Stimulated activated CD8-positive, alpha-beta memory T cell treated with anti-CD3 and anti-CD28 coated beads, Interleukin-4, amount 100 ng/mL, for 4 hours (primary cell): ENCODE results near the gene CD19.
"Not testable (repeated sequence)": the region's sequence is repeated elsewhere in the genome, so short reads cannot be mapped to it uniquely, and the experiment has no call there.

Source experiments
- DNase-seq, 2 donors: peaks; one replicate each; pipeline ENCODE4 v3.0.0-alpha.2; 2020; ENCODE audit warnings: low read depth in 2 of 2, low spot score in 1 of 2

CD19 gene

DNA sequence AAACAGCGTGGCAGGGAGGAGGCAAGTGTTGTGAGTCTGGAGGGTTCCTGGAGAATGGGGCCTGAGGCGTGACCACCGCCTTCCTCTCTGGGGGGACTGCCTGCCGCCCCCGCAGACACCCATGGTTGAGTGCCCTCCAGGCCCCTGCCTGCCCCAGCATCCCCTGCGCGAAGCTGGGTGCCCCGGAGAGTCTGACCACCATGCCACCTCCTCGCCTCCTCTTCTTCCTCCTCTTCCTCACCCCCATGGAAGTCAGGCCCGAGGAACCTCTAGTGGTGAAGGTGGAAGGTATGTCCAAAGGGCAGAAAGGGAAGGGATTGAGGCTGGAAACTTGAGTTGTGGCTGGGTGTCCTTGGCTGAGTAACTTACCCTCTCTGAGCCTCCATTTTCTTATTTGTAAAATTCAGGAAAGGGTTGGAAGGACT is at the start of gene CD19:
Gene CD19 (plus strand): TSS at position 171 of the 425 bp plus-strand sequence. CDS start 30 bp downstream, at position 201.
- DNase-seq, result no peak

DNA sequence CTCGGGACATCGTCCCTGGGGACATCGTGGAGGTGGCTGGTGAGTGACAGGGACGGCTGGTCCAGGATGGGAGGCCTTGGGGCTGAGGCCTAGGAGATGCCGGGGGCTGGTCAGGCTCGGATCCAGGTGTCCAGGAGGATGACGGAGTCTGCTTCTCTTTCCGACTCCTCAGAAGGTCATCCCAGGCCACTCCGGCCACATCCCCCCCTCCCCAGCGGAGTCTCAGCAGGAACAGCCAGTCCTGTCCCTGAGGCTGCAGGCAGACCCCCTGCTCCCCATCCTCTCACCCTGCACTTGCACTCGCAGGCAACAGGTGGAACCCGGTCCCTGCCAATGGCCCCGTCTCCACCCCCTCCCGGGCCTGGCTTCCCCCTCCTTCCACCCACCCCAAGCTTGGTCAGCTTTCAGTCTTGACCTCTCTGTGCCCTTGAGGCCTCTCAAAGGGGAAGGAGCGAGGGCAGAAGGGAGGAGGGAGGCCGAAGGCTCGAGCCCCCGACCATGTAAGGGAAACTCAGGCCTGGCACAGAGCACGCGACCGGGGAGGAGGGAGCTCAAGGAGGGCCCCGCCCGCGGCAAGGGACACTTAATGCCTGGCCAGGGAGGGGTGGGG is 49.1 kb upstream of the CD19 start:
- DNase-seq, result no peak

DNA sequence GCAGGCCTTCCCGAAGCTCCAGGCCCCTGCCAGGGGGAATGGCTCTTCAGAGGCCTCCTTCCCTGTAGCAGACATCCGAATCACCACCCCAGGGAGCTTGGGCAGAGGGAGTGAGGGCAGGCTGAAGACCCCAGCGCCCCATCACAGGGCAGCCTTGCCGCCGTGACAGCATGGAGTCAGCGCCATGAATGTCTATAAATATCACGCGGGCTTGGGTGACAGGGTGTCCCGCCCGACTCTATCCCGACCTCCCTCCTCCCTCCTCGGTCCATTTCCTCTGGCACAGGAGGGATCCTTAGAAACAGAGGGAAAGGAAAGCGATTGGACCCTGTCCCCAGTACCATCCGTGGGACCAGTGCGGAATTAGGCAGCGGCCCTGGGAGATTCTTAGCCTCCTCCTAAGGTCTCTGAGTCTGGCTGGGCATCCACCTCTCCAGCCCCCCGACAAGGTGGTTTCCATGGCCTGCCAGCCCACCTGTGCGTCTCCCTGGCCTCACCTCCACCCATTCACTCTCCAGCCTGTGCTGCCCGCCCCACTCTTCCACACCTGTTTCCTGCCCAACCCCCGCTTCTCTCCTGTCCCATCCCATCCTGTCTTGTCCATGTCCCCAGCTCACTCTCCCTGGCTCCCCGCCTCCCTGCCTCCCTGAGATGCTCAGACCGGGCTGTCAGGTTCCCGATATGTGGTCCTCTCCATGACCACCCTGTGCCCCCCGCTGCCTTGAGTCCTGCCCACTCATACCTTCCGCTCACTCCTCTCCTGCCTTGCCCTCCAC is 48.4 kb upstream of the CD19 start:
- DNase-seq, result no peak

DNA sequence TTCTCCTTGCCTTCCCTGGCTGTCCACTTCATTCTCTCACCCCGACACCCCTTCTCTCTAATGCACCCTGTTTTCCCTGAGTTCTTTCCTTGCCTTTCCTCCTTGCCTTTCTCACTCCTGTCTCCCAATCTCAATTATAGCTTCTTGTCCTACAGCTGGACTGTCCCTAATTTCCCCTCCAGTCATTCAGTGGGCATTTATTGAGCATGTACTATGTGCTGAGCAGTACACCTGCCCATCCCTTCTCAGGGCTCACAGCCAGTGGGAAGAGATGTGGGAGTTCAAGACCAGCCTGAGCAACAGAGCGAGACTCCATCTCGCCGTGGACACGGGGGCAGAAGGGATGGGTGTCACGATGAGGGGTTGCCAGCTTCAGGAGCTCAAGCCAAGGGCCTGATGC is 47.7 kb upstream of the CD19 start:
- no peak for DNase-seq

DNA sequence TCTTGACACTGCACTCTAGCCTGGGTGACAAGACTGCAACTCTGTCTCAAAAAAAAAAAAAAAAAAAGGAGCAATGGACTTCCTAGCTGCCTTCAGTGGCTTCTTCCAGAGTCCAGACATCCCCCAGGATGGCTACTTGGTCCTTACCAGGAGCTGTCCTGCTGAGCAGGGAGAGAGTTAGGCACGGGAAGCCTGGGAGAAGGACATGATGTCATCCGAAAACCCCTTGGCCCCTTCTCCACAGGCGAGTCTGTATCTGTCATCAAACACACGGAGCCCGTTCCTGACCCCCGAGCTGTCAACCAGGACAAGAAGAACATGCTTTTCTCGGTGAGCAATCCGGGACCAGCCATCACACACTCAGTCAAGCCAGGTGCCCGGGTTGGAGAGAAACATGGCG is 44.8 kb upstream of the CD19 start:
- no peak for DNase-seq

DNA sequence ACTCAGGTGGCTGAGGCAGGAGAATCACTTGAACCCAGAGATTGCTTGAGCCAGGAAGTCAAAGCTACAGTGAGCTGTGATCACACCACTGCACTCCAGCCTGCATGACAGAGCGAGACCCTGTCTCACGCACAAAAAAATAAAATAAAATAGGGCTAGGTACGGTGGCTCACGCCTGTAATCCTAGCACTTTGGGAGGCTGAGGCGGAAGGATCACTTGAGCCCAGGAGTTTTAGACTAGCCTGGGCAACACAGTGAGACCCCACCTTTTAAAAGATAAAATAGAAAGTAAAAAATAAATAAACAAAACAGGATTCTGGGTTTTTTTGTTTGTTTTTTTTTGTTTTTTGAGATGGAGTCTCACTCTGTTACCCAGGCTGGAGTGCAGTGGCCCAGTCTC is 41.4 kb upstream of the CD19 start:
- DNase-seq, result not testable (repeated sequence)

DNA sequence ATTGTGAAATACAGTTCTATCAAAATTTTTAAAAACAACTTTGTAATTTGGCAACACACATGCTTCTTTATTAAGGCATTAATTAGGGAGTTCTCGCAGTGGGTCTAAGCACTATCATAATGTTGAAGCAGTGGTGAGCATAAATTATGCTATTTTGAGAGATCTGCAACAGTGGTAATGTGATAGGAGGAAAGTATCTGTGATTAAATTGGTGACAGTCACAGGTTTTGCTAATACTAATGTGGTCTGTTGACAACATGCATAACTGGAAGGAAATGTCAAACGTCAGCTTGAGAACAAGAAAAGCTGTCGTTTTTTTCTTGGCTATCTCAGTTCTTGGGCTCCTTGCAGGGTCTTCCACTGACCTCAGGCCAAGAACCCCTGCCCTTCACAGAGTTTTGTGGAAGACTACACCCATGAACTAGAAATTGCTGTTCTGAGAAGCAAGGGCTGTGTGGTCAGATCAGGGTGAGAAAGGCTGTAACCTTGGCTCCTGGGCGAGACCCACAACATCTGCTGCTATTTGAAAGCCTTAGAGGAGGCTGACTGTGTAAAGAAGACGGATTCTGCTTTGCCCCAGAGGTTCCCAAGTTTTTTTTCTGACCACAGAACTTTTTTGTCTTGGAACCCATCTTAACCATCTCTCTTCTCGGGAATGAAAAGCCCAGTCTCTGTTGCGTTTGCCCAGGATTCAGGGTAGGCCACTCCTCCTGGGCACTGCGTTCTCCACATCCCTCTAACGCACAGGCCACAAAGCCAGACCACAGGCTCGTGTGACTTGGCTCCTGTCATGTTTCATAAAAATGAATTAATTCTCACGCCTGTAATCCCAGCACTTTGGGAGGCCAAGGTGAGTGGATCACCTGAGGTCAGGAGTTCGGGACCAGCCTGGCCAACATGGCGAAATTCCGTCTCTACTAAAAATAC is 39.5 kb upstream of the CD19 start:
- no peak for DNase-seq

DNA sequence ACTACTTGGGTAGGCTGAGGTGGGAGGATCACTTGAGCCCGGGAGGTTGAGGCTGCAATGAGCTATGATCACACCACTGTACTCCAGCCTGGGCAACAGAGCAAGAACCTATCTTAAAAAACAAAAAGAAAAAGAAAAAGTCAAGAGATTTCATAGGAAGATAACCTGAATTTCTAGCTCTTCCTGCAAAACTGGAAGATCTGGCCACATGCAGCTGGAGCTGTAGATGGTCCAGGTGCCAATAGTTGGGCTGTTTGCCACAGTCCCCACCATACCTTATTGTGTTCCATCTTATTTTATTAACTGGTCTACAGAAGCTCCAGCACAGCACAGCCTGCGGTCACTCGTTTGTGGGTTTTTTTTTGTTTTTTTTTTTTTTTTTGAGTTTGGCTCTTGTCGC is 38.5 kb upstream of the CD19 start:
- no peak for DNase-seq

DNA sequence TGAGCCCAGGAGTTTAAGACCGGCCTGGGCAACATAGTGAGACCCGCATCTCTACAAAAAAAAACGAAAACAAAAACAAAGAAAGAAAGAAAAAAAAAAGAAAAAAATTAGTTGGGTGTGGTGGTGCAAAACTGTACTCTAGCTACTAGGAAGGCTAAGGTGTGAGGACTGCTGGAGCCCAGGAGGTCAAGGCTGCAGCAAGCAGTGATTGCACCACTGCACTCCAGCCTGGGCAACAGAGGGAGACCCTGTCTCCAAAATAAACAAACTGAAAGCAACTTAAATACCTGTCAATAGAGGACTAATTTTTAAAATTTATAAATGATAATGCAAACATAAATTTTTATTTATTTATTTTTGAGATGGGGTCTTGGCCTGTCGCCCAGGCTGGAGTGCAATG is 36.2 kb upstream of the CD19 start:
- DNase-seq, result no peak

DNA sequence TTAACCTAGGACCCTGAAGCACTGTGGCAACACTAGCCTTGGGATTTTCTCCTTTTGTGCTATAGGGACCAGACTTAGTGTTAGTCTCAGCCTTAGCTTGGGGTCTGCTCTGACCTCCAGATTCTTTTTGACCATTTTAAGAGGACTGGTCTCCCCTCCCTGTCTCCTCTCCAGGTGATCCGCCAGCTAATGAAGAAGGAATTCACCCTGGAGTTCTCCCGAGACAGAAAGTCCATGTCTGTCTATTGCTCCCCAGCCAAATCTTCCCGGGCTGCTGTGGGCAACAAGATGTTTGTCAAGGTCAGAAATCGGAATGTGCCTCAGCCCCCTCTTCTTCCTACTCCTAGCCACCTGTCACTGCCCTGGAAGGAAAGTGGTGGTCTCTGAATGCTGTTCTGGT is 33.9 kb upstream of the CD19 start:
- DNase-seq, result no peak

DNA sequence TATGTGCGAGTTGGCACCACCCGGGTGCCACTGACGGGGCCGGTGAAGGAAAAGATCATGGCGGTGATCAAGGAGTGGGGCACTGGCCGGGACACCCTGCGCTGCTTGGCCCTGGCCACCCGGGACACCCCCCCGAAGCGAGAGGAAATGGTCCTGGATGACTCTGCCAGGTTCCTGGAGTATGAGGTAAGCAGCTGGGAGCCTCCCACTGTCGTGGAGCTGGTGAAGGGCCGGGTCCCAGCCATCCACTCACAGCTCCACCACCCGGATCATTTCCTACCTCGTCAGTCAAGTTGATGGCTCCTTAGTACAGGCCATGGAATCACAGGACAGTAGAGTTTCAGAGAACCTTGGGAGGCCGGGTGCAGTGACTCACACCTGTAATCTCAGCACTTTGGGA is 33.5 kb upstream of the CD19 start:
- no peak for DNase-seq

DNA sequence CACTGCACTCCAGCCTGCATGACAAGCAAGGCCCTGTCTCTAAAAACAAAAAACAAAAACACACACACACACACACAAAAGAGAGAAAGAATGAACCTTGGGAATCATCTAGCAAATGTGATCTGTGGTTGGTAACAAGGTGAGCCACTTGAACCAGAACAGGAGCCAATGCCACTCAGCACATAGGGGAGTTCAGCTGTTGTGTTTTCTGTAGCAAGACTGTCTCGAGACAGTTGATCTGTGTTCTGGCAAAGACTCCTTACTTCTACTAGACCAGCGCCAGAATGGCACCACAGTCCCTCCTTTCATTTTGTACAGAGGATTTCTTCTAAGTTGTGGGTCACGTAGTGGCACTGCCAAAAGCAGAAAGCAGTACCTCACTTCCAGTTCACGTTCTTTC is 32.8 kb upstream of the CD19 start:
- DNase-seq, result no peak

DNA sequence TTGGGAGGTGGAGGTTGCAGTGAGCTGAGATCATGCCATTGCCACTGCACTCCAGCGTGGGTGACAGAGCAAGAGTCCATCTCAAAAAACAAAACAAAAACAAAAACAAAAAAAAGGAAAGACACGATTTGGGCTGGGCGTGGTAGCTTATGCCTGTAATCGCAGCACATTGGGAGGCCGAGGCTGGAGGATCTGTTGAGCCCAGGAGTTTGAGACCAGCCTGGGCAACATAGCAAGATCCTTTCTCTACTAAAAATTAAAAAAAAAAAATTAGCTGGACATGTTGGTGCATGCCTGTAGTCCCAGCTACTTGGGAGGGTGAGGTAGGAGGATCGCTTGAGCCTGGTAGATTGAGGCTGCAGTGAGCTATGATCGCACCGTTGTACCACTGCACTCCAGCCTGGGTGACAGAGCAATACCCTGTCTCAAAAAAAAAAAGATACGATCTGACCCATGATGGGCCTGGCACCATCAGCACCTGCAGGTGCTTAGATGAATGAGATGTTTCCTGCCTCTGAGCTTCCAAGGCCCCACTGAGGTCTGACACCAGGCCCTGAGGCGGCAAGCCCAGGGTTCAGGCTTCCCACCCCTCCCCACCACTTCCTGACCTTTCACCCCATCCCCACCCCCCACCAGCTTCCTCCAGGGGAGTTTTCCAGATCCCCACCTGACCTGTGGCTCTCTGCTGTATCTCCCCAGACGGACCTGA is 31.7 kb upstream of the CD19 start:
- DNase-seq, result no peak

DNA sequence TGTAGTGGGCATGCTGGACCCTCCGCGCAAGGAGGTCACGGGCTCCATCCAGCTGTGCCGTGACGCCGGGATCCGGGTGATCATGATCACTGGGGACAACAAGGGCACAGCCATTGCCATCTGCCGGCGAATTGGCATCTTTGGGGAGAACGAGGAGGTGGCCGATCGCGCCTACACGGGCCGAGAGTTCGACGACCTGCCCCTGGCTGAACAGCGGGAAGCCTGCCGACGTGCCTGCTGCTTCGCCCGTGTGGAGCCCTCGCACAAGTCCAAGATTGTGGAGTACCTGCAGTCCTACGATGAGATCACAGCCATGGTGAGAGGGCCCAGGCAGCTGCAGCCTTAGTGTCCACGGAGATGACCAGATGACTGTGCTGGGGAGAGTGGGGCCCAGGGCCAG is 31.2 kb upstream of the CD19 start:
- DNase-seq, result no peak

DNA sequence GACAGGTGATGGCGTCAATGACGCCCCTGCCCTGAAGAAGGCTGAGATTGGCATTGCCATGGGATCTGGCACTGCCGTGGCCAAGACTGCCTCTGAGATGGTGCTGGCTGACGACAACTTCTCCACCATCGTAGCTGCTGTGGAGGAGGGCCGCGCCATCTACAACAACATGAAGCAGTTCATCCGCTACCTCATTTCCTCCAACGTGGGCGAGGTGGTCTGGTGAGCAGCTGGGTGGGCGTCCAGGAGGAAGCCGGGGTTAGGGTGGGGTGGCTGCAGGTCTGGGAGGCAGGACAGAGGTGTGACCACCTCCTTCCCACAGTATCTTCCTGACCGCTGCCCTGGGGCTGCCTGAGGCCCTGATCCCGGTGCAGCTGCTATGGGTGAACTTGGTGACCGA is 29.9 kb upstream of the CD19 start:
- no peak for DNase-seq

DNA sequence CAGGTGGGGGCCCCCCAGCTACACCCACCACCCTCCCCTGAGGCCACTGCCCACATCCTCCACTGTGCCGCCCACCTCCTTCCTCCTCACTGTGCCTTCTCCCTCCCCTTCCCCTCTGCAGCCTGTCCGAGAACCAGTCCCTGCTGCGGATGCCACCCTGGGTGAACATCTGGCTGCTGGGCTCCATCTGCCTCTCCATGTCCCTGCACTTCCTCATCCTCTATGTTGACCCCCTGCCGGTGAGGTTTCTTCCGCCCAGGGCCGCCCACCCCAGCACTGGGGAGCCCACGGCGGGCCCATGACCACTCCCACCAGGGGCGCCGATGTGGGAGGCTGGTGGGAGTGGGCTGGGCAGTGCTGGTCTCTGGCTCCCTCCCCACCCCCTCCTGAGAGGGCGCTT is 28.9 kb upstream of the CD19 start:
- no peak for DNase-seq

DNA sequence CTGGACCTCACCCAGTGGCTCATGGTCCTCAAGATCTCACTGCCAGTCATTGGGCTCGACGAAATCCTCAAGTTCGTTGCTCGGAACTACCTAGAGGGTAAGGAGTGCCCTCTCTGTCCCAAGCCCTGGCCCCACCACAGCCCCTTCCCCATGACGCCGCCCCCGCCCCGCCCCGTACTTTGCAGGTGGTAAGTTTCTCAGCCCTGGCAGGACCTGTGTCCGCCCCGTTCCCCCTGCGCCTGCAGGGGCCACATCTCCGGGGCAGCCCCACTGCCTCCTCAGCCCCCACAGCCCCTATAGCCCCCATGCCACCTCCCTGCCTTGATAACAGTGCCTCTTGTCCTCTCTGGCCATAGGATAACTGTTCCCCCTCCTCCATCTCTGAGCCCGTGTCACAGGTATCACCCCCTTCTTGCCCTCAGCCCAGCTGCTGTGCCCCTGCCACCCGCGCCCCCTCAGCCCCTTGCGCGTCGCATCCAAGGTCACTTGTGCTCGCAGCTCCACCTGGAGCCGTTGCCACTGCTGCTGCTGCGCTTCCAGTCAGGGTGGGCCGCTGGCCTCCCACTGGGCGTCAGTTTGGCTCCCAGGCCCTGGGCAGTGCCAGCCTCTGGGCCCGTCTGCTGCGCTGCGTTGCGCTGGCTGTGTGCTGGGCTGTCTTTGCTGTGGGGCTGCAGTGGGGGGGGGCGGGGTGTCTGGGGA is 28.3 kb upstream of the CD19 start:
- no peak for DNase-seq

DNA sequence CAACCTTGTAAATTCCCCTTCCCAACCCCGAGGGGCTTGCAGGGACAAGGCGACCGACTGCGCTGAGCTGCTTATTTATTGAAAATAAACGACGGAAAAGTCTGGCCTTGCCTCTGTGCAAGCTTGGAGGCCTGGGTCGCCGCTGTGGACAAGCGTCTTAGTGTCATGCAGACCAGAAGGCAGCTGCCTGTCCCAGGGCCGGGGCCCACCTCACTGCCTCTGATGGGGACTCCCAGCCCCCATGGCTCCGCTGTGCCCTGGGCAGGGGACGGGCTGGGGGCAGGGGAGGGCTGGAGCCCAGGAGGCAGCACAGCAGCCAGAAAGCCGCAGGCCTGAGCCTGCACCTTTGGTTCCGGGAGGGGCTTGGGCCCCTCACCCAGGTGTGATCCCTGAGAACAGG is 27.4 kb upstream of the CD19 start:
- DNase-seq, result no peak

DNA sequence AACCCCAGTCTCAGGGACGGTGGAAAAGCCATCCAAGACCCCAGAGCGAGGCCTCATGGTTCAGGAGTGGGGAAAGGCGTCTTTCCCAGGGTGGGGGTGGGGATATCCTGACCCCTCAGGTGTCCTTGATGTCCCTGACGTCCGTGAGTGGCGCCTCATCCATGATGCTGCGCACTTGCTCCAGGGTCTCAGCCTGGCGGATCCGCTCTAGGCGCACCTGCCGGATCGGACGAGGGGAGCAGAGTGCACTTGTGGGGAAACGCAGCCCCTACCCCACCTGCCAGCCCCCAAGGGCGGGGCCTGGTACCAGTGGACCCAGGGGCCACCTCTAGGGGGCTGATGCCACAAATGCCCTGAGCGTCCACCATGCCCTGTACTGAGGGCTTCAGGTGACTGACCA is 26.9 kb upstream of the CD19 start:
- DNase-seq, result no peak

DNA sequence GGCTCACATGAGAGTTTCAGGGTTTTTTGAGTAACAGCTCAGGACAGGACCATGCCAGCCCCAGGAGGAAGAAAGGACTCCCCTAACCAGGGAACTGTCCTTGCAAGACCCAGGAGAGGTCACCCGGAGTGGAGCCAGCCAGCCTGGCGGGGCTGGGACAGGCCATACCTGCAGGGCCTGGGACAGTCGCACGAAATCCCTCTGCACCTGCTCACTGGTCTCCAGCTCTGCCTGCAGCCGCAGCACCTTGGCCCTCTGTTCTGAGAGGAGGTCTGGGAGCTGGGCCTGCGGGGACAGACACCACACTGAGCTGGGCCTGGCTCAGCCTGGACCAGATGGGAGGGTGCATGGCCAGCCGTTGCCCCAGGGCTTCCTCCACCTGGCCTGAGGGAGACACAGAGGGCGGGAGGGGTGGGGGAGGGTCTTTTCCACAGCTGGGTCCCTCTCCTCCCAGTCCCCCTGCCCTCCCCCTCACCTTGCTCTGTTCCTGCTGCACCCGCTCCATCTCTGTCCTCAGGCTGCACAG is 26.5 kb upstream of the CD19 start:
- no peak for DNase-seq
